HG03135 (cell line): Measurements from ENCODE around the gene CCN2.
"Not testable (repeated sequence)": the region's sequence is repeated elsewhere in the genome, so short reads cannot be mapped to it uniquely, and the experiment has no call there.

Source experiments
- ATAC-seq: cut with Tn5 transposase; IDR thresholded peaks from one replicate; pipeline ENCODE4 v1.9.1; 2021; ENCODE audit warnings: mild to moderate bottlenecking, moderate library complexity; ENCODE audit not compliant: unreplicated experiment

Gene CCN2

GRCh38 chr6:131910956-131911355, 40.2 kb downstream of the CCN2 start:
- no peak for ATAC-seq

- no peak for ATAC-seq
These were observed 41.0 kb downstream of the CCN2 start for GRCh38 chr6:131910219-131910589.

GRCh38 chr6:131909408-131910218, 41.6 kb downstream of the CCN2 start:
- ATAC-seq = peak; percentile 98

- ATAC-seq = not testable (repeated sequence)
These were observed 42.4 kb downstream of the CCN2 start for GRCh38 chr6:131908787-131909186.

GRCh38 chr6:131903734-131904133, 47.4 kb downstream of the CCN2 start:
- ATAC-seq = not testable (repeated sequence)

- not testable (repeated sequence) for ATAC-seq
These were observed 49.8 kb downstream of the CCN2 start for GRCh38 chr6:131901326-131901873.

- no peak for ATAC-seq
These were observed 50.9 kb downstream of the CCN2 start for GRCh38 chr6:131900231-131900630.

- no peak for ATAC-seq
These were observed 52.5 kb downstream of the CCN2 start for GRCh38 chr6:131898718-131899117.
